Caki2 (cell line): ENCODE results near the gene NEU1. TPM values are rescaled to one million over a fixed set of nuclear protein-coding genes. Genes with fewer than 3 reads are reported as not detected.
A peak's percentile ranks its signal among the peaks of the same experiment; 100 is the strongest.

ENCODE experiments used
- DNase-seq: peaks from one replicate; pipeline ENCODE4 v3.0.0-alpha.2; 2015; ENCODE audit warnings: low read depth
- in situ Hi-C: cut with HindIII; loops from 2 replicates; pipeline ENCODE4 v1.10.0; 2016; ENCODE audit warnings: low sequenced_read_pairs, low pct_unique_long_range_greater_than_20kb, mixed read lengths
- total RNA-seq: library from RNA; depleted of rRNA; stranded (reverse); fragments of >200 nt; shearing (Covaris generic); gene quantifications from 2 replicates; pipeline ENCODE4 v1.2.3, GENCODE V29; 2014; ENCODE audit warnings: low replicate concordance

Gene NEU1
- total RNA-seq, 1 experiment from 2014 or later, result 105 TPM

DNA sequence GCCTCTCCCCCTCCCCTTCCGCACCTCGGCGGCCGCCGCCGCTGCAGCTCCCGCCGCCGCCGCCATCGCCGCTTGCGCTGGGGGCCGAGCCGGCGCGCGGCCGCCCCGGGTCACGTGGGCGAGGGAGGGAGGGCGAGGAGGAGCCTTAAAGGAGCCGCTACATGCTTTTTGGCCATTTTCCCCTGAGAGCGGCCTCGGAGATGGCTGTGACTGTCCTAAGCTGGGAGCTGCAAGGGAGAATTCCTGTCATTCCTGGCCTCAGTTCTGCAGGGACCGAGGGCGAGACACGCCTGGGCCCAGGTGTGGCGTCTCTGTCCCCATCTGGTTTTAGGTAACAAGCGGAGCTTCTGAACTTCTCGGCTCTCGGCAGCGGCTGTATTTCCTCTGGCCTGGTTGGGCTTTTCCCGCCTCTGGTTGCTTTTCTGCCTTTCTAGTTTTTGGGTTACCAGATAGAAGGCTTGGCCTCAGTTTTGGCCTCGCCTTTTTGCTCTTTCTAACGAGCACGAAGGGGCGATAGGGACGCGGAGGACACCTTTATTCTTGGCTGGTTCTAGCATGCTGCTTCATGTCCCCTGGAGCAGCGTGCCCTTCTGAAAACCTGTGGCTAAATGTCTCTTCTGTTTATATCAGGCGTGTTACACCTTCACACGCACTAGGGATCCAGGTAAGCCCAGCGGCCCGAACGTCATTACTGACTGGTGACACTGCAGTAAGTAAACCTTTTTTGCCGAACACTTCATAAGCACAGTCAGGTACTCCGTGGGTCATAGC is 35.2 kb upstream of the NEU1 start, which contains the start of gene EHMT2:
TSS of gene EHMT2 (minus strand) at position 87 of the 771 bp plus-strand sequence. CDS start at position 66, 21 bp downstream.
- in situ Hi-C loops, result no loop called here
- peak; percentile 82 for DNase-seq

DNA sequence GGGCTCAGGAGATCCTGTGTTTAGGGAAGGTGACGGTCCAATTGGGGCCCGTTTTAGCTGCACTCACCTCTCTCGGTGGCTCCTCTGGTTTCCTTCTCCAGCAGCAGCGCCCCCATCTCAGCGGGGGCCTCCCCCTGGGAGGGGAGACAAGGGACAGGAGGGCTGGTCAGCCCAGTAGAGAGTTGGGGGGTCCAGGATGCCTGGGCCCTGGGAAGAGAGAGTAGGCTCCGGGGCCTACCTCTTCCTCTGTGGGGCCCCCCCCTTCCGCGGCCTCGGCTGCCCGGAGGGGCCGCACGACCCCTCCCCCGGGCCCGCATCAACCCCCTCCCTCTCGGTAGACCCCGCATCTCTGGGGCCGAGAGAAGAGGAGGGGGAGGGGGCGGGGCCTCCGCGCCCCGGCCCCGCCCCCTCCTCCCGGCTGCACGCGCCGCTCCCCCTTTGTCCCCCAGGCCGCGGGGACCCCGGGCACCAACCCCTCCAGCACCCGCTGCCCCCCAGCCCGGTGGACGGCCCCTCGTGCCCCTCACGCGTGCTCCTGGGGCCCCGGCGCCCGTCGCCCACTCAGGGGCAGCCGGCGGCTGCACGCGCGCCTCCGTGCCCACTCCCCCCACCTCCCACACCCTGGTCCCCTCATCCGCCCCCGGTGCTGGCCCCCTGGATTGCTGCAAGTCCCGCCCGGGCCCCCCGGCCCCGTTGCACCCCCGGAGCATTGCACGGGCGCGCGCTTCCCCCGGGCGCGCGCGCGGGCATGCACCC is 34.4 kb upstream of the NEU1 start:
- no peak for DNase-seq
- in situ Hi-C loops, result no loop called here

DNA sequence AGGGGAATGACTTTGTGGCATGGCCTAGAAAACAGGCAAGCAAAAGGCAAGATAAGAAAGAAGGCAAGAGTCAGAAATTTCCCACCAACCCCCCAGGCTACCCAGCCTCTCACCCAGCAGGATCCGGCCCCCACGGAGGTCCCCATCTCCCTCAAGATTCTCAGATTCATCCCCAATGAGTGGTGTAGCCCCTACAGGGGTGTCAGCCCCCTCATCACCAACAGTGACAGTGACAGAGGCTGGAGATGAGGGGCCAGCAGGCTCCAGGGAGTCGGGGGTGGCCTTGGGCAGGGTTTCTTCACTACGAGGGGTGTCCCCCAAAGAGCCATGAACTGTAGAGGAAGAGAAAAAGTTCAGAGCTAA is 33.9 kb upstream of the NEU1 start:
- DNase-seq, result no peak
- in situ Hi-C loops, result no loop called here

DNA sequence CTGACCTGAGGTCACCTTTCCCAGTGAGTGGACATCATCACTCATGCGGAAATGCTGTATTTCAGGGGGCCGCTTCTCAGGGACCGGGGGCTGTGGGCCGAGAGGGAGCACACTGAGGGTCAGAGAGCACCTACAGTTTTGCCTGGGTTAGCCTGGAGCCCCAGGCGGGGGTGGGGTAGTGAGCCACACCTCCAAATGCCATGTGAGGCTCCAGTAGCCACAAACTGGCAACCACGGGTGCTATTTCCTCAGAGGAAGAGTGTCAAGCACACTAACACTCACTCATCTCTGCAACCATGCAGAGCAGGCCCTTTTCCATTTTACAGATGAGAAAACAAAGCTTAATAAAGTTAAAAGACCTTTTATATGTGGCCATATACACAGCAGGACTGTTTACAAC is 30.2 kb upstream of the NEU1 start:
- DNase-seq, result no peak
- in situ Hi-C loops, result no loop called here

DNA sequence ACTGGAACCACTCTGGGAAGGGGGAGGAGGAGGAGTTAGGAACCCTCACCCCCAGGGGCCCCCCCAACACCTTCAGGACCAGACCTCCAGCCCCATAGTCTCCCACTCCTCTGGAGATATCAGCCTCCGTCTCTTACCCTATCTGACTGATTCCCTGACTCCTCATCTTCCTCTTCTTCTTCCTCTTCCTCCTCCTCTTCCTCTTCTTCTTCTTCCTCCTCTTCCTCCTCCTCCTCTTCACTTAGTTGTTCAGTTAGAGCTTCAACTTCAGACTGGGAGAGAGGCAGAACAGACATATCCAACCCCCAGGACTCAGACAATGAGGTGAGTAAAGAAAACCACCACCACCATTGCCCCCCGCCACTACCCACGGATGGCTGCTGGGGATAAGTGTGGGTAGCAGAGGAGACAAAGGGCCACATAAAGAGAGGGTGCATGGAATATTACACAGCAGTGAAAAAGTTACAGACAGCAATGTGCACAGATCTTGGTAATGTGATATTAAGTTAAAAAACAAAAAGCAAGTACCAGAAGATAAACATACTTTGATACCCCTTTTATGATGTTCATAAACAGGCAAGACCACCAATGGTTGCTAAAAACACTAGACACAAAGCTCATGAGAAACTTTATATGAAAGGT is 26.8 kb upstream of the NEU1 start:
- in situ Hi-C loops, result no loop called here
- no peak for DNase-seq

DNA sequence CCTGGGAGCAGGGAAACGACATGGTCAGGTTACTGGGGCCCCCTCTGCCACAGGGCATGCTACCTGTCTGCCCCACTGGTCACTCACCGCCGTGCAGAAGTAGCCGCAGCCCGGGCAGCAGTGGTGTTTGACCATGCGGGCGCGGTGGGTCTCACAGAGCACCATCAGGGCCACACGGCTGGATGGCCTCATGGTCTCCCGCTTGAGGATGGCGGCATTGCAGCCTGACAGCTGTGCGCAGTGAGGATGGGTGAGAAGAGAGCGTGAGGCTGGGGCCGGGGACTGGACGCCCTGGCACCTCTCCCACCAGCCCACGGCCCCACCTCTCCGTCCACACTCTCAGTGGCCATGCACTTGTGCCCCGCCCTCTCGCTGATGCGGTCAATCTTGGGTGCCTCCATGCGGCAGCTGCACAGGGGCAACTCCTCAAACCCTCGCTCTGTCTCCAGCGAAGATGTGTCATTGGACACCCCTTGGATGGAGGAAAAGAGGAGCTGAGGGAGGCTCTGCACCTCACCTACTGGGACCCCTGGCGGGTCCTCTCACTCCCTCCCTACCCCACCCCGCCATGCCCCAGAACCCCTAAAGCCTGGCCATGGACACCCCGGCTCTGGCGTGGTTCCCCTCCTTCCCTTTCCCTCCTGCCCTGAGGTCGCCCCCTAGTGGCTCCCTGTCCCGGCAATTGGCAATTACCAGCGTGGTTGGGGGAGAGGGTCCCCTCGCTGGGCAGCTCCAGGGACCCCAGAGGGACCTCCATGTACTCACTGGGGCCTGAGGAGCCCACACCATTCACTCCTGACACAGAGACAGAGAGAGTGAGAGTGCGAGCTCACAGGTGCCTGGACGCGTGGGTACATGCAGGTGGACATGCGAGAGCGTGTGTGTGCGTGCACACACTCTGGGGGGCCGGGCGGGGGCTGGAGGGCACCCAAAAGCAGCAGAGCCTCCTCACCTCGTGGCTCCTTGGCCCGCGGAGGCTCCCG is 25.9 kb upstream of the NEU1 start:
- in situ Hi-C loops, result no loop called here
- no peak for DNase-seq

DNA sequence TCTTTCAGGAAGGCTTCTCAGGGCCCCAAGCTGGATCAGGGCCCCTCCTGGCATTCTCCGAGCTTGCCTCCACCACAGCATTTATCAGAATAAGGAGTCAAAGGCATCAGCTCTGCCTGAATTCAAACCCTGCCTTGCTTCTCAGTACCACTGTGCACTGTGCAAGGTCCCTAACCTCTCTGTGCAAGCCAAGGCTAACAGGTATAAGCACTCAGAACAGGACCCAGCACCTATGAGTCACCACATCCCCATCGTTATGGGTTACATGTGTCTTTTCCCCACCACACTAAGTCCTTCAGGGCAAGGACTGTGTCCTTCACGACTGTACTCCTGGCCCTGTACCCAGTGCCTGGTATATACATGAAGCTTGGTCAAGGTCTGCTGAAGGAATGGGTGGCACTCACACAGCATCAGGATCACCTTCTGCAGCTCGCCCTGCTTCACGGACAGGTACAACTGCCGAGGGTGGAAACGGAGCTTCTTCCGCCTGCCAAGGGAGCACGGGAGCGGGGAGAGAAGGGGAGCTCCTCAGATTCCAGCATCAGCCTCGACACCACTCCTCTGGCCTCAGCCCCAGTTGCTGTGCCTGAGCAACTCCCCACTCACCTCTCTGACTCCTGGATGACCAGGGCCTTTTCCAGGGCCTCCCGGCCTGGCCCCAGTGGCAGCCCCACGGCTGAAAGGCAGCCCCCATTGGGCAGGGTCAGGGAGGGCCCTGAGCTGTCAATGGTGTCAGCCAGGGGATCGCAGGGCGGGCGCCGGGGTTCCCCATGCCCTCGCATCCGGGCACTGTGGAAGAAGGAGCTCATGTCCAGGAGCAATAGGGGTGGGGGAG is 24.8 kb upstream of the NEU1 start:
- DNase-seq, result no peak
- in situ Hi-C loops, result no loop called here

DNA sequence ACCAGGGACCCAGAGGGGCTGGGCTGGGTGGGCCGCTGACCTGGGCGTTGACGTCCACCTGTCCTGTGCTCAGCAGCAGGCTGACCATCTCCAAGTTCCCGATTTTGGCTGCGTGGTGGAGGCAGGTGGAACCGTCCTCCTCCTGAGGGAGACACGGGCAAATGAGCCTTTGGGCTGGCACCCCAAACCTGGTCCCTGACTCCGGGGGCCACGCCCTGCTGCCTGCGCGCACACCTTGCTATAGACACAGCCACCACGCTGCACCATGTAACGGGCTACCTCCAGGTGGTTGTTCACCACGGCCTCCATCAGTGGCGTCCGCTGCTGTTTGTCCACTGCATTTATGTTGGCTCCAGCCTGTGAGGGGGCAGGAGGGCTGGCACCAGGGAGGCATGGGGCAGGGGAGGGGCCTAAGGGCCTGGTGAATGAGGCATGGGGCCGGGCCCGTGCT is 23.9 kb upstream of the NEU1 start:
- in situ Hi-C loops, result no loop called here

DNA sequence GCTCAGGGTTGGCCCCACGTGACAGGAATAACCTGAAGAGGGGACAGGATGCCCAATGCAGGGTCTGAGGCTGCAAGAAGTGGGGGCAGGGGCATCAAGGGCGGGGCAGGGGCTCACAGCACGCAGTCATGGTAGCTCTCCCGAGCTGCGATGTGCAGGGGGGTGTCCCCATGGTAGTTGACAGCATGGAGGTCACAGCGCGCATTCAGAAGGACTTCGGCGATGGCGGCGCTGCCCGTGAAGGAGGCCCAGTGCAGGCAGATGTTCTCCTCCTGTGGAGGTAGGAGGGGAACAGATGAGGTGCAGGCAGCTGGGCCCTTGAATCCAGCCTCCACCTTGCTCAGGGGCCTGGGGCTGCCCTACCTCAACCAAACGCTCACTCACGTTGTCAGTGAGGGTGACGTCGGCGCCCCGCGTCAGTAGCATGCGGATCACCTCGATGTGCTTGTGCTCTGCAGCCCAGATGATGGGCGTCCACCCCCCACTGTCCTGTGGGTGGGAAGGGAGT is 22.0 kb upstream of the NEU1 start:
- in situ Hi-C loops, result no loop called here
- DNase-seq, result no peak

More for the DNA sequence above, 23.9 kb upstream of the NEU1 start:
- no peak for DNase-seq

DNA sequence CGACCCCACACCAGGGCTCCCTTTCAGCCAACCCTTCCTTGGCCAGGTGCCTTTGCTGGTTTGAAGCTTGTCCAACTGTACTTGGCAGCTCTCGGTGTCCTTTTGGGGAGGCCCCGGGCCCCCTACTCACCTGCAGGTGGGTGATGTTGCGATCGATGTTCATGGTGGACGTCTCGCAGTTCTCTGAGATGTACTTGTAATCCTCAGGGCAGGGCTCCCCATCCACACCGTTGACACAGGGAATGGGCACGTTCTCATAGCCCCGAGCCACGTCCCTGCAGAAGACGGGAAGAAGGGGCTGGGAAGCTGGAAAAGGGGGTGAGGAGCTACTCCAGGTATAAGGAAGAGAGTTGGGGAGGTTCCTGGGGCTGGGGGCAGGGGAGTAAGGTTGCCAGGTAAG is 21.1 kb upstream of the NEU1 start:
- in situ Hi-C loops, result no loop called here
- no peak for DNase-seq

DNA sequence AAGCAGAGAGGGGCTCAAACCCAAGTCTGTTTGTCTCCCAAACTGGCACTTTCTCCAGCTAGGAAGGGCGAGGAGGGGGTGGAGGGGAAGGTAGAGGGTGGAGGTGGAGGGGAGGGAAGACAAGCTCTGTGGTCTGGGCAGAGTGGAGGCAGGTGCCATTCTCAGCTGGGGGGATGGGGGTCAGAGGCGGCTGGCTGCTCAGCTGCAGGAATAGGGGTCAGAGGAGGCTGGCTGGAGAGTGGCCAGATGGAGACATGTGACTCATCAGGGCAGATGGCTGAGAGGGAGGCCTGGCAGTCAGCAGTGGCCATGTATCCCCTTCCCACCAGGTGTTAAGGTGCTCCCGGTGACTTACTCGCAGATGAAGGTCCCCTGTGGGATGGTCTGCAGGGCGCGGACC is 19.7 kb upstream of the NEU1 start:
- in situ Hi-C loops, result no loop called here
- no peak for DNase-seq

DNA sequence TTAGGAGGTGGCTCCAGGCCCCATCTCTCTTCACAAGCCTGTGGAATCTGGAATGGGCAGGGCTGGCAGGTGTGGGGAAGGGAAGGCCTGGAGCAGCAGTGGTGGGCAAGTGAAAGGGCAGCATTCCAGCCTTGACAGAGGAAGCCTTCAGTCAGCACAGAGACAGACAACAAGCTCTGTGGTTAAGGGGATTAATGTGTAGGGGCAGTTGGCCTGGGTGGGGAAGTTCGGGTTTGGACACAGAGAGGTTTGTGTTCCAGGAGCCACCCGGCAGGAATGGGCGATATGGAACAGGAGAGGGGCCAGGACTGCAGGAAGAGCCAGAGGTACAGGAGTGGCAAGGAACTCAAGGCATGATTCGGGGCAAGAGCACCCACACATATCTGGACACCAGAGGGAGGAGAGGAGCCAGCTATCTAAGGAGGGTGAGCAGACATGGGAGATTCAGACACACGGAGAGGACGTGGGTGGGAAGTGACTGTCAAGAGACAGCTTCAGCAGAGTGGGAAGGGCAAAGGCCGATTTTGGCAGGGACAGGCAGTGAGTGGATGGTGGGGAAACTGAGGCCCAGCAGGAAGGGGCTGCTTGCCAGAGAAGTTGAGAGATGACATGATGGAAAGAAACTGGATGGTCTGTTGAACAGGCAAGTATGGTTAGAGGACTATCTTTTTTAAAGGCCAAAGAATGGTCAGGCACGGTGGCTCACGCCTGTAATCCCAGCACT is 18.7 kb upstream of the NEU1 start:
- in situ Hi-C loops, result no loop called here
- DNase-seq, result no peak

DNA sequence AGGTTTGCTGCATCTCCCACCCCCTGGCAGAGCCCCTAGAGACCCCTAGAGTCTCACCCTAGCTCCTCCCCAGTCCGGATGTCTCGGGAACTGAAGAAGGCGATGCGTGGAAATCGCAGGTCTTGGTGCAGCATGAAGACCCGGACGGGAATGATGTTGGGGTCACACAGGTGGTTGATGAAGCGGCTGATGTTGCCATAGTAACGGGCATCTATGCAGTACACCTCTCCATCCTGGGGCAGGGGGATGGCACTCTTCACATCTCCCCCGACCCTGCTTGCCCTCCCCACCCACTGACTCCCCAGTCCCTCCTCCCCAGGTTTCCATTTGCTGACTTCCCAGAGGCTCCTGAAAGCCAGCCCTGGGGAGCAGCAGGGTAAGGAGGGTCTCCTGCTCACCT is 18.0 kb upstream of the NEU1 start:
- in situ Hi-C loops, result no loop called here
- DNase-seq, result no peak

DNA sequence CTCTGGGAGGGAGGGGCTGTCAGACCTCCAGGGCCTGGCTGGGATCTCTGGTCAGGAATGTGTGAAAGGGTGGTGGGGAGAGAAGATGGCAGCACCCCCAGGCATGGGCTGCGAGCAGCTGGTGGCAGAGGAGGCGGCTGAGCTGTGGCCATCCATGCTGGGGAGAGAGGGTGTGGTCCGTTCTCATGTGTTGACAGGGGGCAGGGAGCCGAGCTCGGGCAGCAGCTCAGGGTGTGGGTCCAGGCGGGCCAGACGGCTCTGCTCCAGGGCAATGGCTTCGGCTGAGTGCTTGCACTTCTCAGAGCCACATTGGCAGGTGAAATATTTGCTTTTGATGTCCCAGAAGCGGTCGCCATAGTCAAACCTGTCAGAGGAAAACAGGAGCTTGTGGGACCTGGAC is 17.3 kb upstream of the NEU1 start:
- no peak for DNase-seq
- in situ Hi-C loops, result no loop called here

DNA sequence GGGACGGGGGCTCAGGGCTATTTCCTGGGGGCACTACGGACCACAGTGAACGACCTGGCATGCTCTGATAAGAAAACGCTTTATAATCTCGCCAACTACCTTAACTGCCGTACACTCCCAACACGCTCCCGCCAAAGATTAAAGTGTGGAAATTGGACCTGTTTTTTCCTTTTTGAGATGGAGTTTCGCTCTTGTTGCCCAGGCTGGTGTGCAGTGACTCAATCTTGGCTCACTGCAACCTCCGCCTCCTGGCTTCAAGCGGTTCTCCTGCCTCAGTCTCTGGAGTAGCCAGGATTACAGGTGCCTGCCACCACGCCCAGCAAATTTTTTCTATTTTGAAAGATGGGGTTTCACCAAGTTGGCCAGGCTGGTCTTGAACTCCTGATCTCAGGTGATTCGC is 16.5 kb upstream of the NEU1 start:
- in situ Hi-C loops, result no loop called here
- no peak for DNase-seq

DNA sequence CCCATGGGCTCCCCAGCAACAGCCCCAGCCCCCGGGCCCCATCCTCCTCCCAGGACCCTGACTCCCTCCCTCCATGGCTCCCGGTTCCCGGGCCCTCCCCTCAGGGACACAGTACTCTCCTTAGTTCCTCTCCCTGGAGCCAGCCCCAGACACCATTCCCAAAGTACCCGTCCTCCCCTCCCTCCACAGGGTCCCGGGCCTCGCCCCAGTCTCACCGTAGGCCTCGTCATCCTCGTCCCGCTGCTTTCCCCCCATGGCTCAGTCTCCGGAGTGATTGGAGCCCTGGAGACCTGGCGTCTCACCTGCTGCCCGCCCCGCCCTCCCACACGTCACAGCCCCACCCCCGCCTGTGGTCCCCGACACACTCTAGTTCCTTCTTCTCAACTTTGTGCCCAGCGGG is 16.1 kb upstream of the NEU1 start, which contains the start of gene SLC44A4:
TSS of gene SLC44A4 (minus strand) at position 272 of the 400 bp plus-strand sequence. CDS start at position 255, 17 bp downstream.
- in situ Hi-C loops, result no loop called here
- no peak for DNase-seq
